GM12801 (cell line): Measurements from ENCODE around the gene OR2J3.

ENCODE experiments used
- TF ChIP-seq, protein P1 (sequence below): IDR thresholded peaks from one replicate; pipeline ENCODE4 v1.5.1; 2011; ENCODE audit warnings: control low read depth; ENCODE audit not compliant: insufficient read length; ENCODE audit errors: extremely low read depth

OR2J3 gene

DNA sequence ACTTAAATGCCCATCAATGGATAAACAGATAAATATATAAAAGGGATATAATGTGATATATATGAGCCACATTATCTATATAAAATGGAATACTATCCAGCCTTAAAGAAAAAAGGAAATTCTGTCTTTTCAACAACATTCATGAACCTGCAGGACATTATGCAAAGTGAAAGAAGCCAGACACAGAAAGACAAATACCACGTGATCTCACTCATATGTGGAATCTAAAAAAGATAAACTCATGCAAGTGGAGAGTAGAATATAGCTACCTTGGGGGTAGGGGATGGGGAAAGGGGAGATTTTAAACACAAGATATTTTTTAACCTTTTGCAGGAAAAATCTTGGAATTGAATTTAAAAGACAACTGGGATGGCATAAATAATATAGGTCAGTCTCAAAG lies 10.1 kb upstream of the OR2J3 start:
- TF ChIP-seq, protein P1, sequence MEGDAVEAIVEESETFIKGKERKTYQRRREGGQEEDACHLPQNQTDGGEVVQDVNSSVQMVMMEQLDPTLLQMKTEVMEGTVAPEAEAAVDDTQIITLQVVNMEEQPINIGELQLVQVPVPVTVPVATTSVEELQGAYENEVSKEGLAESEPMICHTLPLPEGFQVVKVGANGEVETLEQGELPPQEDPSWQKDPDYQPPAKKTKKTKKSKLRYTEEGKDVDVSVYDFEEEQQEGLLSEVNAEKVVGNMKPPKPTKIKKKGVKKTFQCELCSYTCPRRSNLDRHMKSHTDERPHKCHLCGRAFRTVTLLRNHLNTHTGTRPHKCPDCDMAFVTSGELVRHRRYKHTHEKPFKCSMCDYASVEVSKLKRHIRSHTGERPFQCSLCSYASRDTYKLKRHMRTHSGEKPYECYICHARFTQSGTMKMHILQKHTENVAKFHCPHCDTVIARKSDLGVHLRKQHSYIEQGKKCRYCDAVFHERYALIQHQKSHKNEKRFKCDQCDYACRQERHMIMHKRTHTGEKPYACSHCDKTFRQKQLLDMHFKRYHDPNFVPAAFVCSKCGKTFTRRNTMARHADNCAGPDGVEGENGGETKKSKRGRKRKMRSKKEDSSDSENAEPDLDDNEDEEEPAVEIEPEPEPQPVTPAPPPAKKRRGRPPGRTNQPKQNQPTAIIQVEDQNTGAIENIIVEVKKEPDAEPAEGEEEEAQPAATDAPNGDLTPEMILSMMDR: no peak

DNA sequence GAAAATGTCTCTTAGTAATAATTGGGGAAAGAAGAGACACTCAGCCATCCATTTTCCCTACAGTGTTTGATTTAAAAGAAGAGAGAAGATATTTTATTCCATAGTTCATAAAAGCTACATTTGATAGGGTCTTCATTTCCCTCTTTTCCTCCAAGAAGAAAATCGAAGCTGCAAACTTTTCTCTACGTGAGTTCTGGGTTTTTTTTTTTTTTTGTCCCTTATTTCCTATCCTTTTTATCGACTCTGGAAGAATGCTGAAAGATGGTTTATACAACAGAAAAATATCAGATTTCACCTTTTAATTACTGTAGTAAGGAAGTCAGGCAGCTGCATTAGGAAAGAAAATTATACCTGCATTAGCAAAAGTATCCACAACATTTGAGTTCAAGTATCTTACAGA lies 8.7 kb upstream of the OR2J3 start, which contains the start of gene OR2J1:
Gene OR2J1, plus strand, starts transcription at position 301 of the 400 bp plus-strand sequence. CDS start 1,453 bp downstream, outside the sequence.
- TF ChIP-seq, protein P1: no peak

DNA sequence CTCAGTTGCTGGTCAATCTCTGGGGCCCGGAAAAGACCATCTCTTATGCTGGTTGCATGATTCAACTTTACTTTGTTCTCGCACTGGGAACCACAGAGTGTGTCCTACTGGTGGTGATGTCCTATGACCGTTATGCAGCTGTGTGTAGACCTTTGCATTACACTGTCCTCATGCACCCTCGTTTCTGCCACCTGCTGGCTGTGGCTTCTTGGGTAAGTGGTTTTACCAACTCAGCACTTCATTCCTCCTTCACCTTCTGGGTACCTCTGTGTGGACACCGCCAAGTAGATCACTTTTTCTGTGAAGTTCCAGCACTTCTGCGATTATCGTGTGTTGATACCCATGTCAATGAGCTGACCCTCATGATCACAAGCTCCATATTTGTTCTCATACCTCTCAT lies 4.3 kb downstream of the OR2J3 start:
- TF ChIP-seq, protein P1: no peak

DNA sequence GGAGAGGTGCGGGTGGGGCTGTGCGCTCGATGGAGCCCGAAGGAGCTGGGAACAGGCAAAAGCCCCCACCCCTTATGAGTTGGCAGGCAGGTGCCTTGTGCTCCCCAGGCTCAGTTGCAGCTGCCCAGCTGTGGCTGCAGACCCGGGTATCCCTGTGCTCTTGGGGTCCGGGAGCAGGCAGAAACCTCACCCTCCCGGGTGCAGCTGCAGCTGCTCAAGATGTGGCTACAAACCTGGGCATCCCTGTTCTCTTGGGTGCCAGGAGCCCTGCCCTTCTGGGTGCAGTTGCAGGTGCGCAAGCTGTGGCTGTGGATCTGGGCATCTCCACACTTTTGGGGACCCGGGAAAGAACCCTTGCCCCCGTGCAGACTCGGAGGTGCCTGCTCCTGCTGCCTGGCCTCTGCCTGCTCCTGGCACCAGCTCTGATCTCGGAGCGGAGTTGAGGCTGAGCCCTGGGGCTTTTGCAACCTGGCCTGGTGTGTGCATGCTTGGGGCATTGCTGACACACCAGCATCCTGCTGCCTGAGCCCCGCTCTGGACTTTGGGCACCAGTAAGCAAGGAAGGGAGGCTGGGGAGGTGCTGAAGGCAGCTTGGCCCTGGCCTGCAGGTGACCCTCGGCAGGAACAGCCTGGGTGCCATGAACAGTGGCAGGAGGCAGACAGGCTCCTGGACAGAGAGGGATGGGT lies 21.6 kb downstream of the OR2J3 start:
- TF ChIP-seq, protein P1: no peak

DNA sequence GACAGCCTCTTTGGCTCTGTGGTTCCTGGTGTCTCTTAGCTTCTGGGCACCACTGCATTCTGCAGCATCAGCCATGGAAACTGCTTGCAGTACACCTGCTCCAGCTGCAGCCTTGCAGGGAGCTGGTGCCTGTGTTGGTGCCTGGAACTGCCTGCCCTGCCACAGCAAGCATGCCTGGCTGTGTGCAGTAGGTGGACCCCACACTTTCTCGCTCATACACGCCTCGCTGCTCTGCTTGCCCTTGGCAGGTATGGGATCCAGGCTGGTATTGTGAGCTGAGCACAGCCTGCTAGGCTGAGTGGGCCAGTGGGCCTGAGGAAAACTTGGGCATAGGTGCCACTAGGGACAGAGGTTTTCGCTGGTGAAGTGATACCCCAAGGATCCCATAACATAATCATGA lies 22.8 kb downstream of the OR2J3 start:
- TF ChIP-seq, protein P1: no peak

DNA sequence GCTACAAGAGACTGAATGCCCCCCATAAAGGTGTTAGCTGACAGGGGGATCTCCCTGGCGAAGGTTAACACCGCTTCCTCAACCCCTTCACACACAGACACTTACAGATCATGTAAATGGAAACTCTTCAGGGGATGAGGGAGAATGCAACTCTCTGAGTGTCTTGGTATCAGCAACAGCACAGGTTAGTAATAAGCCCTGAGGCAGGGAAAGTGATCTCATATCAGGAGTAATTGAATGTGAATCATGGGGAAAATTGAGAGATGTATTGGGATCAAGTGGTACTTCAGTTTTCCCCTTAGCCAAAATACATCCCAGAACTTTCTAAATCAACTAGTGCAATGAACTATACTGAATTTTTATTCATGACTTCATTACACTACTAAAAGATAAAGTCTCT lies 23.8 kb downstream of the OR2J3 start:
- TF ChIP-seq, protein P1: no peak

DNA sequence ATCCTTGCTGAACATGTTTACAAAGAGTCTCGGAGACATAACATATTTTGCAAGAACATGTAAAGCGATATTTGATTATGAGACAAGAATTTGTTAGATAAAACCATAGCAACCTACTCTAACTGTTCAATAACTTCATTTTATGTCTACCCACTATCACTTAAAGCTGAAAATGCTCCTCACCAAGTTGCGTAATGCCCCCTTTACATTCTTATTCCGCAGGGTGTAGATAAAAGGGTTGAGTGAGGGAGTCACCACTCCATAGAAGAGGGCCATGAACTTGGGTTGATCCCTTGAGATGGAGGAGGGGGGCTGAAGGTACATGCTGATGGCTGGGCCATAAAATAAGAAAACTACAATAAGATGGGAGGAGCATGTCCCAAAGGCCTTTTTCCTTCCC lies 29.9 kb downstream of the OR2J3 start:
- TF ChIP-seq, protein P1: no peak
